ENCODE results near the gene SLC2A4. TPM values are rescaled to one million over a fixed set of nuclear protein-coding genes. Genes with fewer than 3 reads are reported as not detected.

Gene SLC2A4
- total and polyA plus RNA-seq, 2 of the 4 experiments (the other 2 are of a cell fraction): 0.07 TPM; not detected in 1

GRCh38 chr17:7259555-7259889 lies 22.0 kb upstream of the SLC2A4 start:
- H3K36me3 ChIP-seq (ENCODE audit: control insufficient read depth, insufficient read depth, low read length): peaks cover 29% of the 10 kb centered on the region
- H3K14ac ChIP-seq (replicated peaks; ENCODE audit: low read depth, low read length): no peak overlapping the region
- no peaks in the 10 kb centered on the region for H3K9me3 ChIP-seq (ENCODE audit: control insufficient read depth, insufficient read depth, low read length)
- H3K4me1 ChIP-seq (ENCODE audit: control insufficient read depth, insufficient read depth, low read length): peaks cover 8% of the 10 kb centered on the region
- no peak overlapping the region for H3K4me2 ChIP-seq (ENCODE audit: low read depth, low read length)
- H3K27me3 ChIP-seq (ENCODE audit: control insufficient read depth, insufficient read depth, low read length): peaks cover 13% of the 10 kb centered on the region; the same call in 1 of the 2 replicates
- H2BK20ac ChIP-seq (ENCODE audit: low read depth, low read length): no peak overlapping the region
- H4K5ac ChIP-seq (ENCODE audit: low read depth, low read length): no peak overlapping the region
- no peak overlapping the region for H2AFZ ChIP-seq (replicated peaks; ENCODE audit: low read length, poor library complexity)
- DNase-seq (no peak), ATAC-seq (ENCODE audit: low read depth) (no peak)
- H4K20me1 ChIP-seq (ENCODE audit: insufficient read depth, low read length): no peaks in the 10 kb centered on the region
- H2AK9ac ChIP-seq (replicated peaks; ENCODE audit: low read depth, low read length, poor library complexity): no peak overlapping the region
- ChIA-PET POLR2A (ENCODE audit: unreplicated experiment) (no interaction called here), CTCF (no interaction called here)
- WGBS, 2 experiments (ENCODE audit: extremely low coverage in 2 of 2, insufficient read length in 1 of 2): no CpG with 5 or more reads among the region's 6 CpGs
- in situ Hi-C loops (cut with MboI; ENCODE audit: low sequenced_read_pairs): no loop called here
- no peak overlapping the region for H3K18ac ChIP-seq (ENCODE audit: low read depth, low read length)
- no peak overlapping the region for H3K9ac ChIP-seq (ENCODE audit: low read depth, low read length)
- H2BK15ac ChIP-seq (ENCODE audit: low read depth, low read length): no peak overlapping the region
- no peak overlapping the region for H3K56ac ChIP-seq (ENCODE audit: extremely low read depth, insufficient read depth, low read length)
- H2BK5ac ChIP-seq (ENCODE audit: low read depth, low read length, poor library complexity, severe bottlenecking): no peak overlapping the region
- no peak overlapping the region for H4K91ac ChIP-seq (ENCODE audit: insufficient read depth, low read depth, low read length)
- H3K27ac ChIP-seq (ENCODE audit: insufficient read depth, low read length): no peak overlapping the region
- no peak overlapping the region for H3K4me3 ChIP-seq (ENCODE audit: insufficient read depth, low read depth, low read length)
- peaks cover 10% of the 10 kb centered on the region for H3K9me1 ChIP-seq (ENCODE audit: insufficient read depth, low read length)
- peaks cover under 1 to 7% of the 10 kb centered on the region in 2 experiments; a peak in 2 of 4 replicates for H3K79me1 ChIP-seq (ENCODE audit: low read depth in 1 of 2, low read length in 2 of 2)
- H3K4ac ChIP-seq (ENCODE audit: low read depth, low read length): no peak overlapping the region
- no peak overlapping the region for H2BK120ac ChIP-seq (ENCODE audit: low read depth, low read length)
- BruUV-seq (replicated peaks): no TSS peak
- no peak overlapping the region for H2AK5ac ChIP-seq (ENCODE audit: low read depth, low read length)
- no peak overlapping the region for H3K23ac ChIP-seq (ENCODE audit: low read depth, low read length)
- no peak for TF ChIP-seq MAFK (IDR thresholded peaks at IDR 0.05; ENCODE audit: low read depth, low read length)
- no peak for TF ChIP-seq MXI1 (IDR thresholded peaks at IDR 0.05; ENCODE audit: borderline replicate concordance, low read depth, low read length)
- no peak for TF ChIP-seq USF2 (IDR thresholded peaks at IDR 0.05; ENCODE audit: low read depth, low read length)
- TF ChIP-seq NFE2L2 (IDR thresholded peaks at IDR 0.05; ENCODE audit: low read depth, low read length): no peak
- no peak for TF ChIP-seq CTCF (conservative IDR thresholded peaks at IDR 0.05; ENCODE audit: low read depth, low read length)
- no peak for TF ChIP-seq RAD21 (IDR thresholded peaks at IDR 0.05; ENCODE audit: low read length)
- intact Hi-C loops (cut with micrococcal nuclease): no loop called here
- dilution Hi-C loops (cut with HindIII; ENCODE audit: low sequenced_read_pairs, unreplicated experiment): no loop called here
- no peak overlapping the region for H4K8ac ChIP-seq (ENCODE audit: low read depth in 2 of 2, low read length in 2 of 2)

Data from IMR-90 (cell line).